ENCODE data around the gene MXRA7. TPM values are rescaled to one million over a fixed set of nuclear protein-coding genes. Genes with fewer than 3 reads are reported as not detected.

Gene MXRA7
- total RNA-seq, 2 experiments from 2014 or later, result 8.4 to 8.6 TPM

- H3K9me3 Mint-ChIP-seq, result peaks cover 2% of the 10 kb centered on the region
- ChIA-PET POLR2A (no interaction called here), CTCF (interaction anchor here (0.9 to 3.2 kb wide), 2 partner anchors 49 to 150 kb away, joined by 3 to 10 read pairs; no protein-coding TSS in a partner anchor)
- TF ChIP-seq CTCF (IDR thresholded peaks at IDR 0.05), result no peak
- no peak for DNase-seq
- H3K27me3 Mint-ChIP-seq, result no peaks in the 10 kb centered on the region
- peaks cover 32% of the 10 kb centered on the region for H3K4me1 Mint-ChIP-seq (ENCODE audit: low read depth)
- no peak overlapping the region for H3K27ac Mint-ChIP-seq
- no peaks in the 10 kb centered on the region for H3K36me3 Mint-ChIP-seq (ENCODE audit: low read depth)
- ATAC-seq, result no peak
- no peak overlapping the region for H3K4me3 Mint-ChIP-seq
- intact Hi-C loops (cut with micrococcal nuclease), result no loop called here
Observed at GRCh38 chr17:76673729-76674128, 37.0 kb downstream of the MXRA7 start.

- Mint-ChIP-seq H3K4me3 (peak overlapping the region; percentile 89), H3K27ac (peak overlapping the region; percentile 95), H3K27me3 (no peaks in the 10 kb centered on the region), H3K4me1 (ENCODE audit: low read depth) (peaks cover 32% of the 10 kb centered on the region), H3K9me3 (peaks cover 2% of the 10 kb centered on the region), H3K36me3 (ENCODE audit: low read depth) (no peaks in the 10 kb centered on the region)
- POLR2A ChIA-PET, result no interaction called here
- ATAC-seq, result no peak
- CTCF ChIA-PET, result interaction anchor here (1.2 kb wide), 2 partner anchors 9 to 150 kb away, joined by 3 to 4 read pairs; no protein-coding TSS in a partner anchor
- DNase-seq, result no peak
- intact Hi-C loops (cut with micrococcal nuclease), result no loop called here
- no peak for TF ChIP-seq CTCF (IDR thresholded peaks at IDR 0.05)
Observed at GRCh38 chr17:76672892-76673291, 37.9 kb downstream of the MXRA7 start.

- POLR2A ChIA-PET, result interaction anchor here (0.6 to 1.8 kb wide), 9 partner anchors 9 to 227 kb away, joined by 3 to 8 read pairs (median 4); no protein-coding TSS in a partner anchor
- Mint-ChIP-seq H3K9me3 (peaks cover 2% of the 10 kb centered on the region), H3K4me3 (peak overlapping the region; percentile 89), H3K27ac (peak overlapping the region; percentile 95), H3K36me3 (ENCODE audit: low read depth) (no peaks in the 10 kb centered on the region), H3K27me3 (no peaks in the 10 kb centered on the region), H3K4me1 (ENCODE audit: low read depth) (peaks cover 32% of the 10 kb centered on the region)
- TF ChIP-seq CTCF (IDR thresholded peaks at IDR 0.05), result no peak
- ATAC-seq (no peak), DNase-seq (peak; percentile 11)
- CTCF ChIA-PET, result interaction anchor here (1.1 to 2.6 kb wide), 6 partner anchors 8 to 150 kb away, joined by 3 to 23 read pairs (median 6); no protein-coding TSS in a partner anchor
- intact Hi-C loops (cut with micrococcal nuclease), result no loop called here
Observed at GRCh38 chr17:76672270-76672851, 38.4 kb downstream of the MXRA7 start.

- intact Hi-C loops (cut with micrococcal nuclease), result no loop called here
- POLR2A ChIA-PET, result interaction anchor here (0.6 to 1.8 kb wide), 12 partner anchors 9 to 227 kb away, joined by 3 to 9 read pairs (median 4); no protein-coding TSS in a partner anchor
- Mint-ChIP-seq H3K4me1 (ENCODE audit: low read depth) (peaks cover 32% of the 10 kb centered on the region), H3K4me3 (peak overlapping the region; percentile 89), H3K36me3 (ENCODE audit: low read depth) (no peaks in the 10 kb centered on the region), H3K27me3 (no peaks in the 10 kb centered on the region), H3K27ac (peak overlapping the region; percentile 95), H3K9me3 (peaks cover 2% of the 10 kb centered on the region)
- ATAC-seq (no peak), DNase-seq (no peak)
- no peak for TF ChIP-seq CTCF (IDR thresholded peaks at IDR 0.05)
- CTCF ChIA-PET, result interaction anchor here (1.1 to 2.6 kb wide), 6 partner anchors 8 to 149 kb away, joined by 3 to 23 read pairs (median 6); no protein-coding TSS in a partner anchor
Observed at GRCh38 chr17:76671912-76672262, 38.9 kb downstream of the MXRA7 start.

All from activated CD8-positive, alpha-beta T cell treated with anti-CD3 and anti-CD28 coated beads for 36 hours (primary cell).